Right renal cortex interstitium (tissue), 3 donors: ENCODE data around the gene FAM168A. TPM values are rescaled to one million over a fixed set of nuclear protein-coding genes. Genes with fewer than 3 reads are reported as not detected.

Source experiments
- DNase-seq, 3 donors: peaks; one replicate each; pipeline ENCODE4 v3.0.0-alpha.2; 2013; ENCODE audit warnings: low read depth in 3 of 3, low spot score in 2 of 3
- polyA plus RNA-seq, 3 donors: library from polyadenylated mRNA; unstranded; fragments of 120-200 nt; gene quantifications; one replicate each; pipeline ENCODE4 v1.2.1, GENCODE V29; 2013; ENCODE audit not compliant: insufficient read length in 3 of 3

FAM168A gene, protein sequence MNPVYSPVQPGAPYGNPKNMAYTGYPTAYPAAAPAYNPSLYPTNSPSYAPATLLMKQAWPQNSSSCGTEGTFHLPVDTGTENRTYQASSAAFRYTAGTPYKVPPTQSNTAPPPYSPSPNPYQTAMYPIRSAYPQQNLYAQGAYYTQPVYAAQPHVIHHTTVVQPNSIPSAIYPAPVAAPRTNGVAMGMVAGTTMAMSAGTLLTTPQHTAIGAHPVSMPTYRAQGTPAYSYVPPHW
- polyA plus RNA-seq: 10 to 100 TPM; 40.3 to 43.6 (median 40.4) TPM

DNA sequence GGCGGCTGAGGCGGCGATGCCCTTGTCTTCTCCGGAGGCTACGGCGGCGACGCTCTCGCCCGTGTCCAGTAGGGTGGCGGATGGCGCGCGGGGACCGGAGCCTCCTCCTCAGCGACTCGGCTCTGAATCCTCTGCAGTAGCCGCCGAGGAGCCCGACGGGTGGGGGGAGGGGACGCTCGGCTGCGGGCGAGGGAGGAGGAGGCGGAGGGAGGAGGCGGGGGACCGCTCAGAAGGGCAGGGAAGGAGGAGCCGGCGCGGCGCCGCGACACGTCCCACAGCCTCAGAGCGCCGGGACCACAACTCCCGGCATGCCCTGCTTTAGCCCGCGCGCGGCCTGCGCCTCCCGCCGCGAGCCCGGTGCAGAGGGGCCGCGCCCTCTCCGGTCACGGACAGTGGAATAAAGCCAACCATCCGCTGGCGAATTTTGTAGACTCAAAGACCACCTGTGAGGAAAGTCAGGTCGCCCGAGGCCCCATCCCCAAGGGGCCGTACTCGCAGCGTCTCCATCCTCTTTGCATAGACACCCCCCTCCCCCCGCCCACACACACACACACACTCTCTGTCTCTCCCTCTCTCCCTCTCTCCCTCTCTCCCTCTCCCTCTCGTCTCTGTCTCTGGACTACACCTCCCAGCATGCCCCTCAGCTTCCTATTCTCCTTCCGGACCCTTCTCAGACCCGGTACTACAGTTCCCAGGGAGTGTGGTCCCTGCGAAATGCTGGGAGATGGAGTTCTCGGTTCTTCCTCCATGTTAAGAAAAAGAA is at the start of gene FAM168A:
Gene FAM168A (minus strand): TSS at position 157 of the 763 bp plus-strand sequence. CDS start 129,638 bp downstream, outside the sequence.
- peak; percentile 92 to 97 (median 93) for DNase-seq

- DNase-seq: peak; percentile 27 to 57 (median 56)
These were observed 49.7 kb upstream of the FAM168A start for GRCh38 chr11:73647459-73648100.

DNA sequence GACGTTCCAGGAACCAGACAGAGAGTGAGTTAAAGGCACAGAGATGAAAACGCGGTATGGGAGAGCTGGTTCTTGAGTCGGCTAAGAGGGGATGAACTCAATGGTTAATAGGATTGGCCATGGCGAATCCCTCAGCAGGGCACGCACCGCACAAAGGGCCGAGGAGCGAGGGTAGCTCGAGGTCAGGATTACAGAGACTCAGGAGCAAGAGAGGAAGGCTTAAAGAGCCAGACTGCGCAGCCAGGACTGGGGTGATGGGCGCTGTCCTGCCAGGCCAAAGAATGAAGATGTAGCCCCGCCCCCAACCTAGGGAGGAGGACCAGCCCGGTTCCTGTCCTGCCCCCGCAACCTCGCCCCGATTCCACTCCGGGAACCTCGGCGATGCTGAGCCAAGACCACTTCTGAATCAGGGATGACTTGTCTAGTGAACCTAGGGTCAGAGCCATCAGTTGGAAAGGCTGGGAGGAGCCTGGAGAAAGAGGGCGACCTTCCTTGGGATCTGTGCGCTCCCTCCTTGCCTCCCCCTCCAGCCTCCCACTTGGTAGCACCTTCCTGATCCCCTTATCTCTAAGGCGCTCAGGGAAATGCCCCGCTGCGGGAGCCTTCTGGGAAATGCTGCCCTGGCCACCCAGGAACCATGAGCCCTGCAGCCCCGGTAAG is 48.2 kb upstream of the FAM168A start, which contains the start of gene PLEKHB1:
Gene PLEKHB1 (plus strand): TSS at position 610 of the 660 bp plus-strand sequence. CDS start 28 bp downstream, at position 638.
- no peak for DNase-seq

GRCh38 chr11:73645121-73645969 is 47.4 kb upstream of the FAM168A start:
- DNase-seq: no peak

GRCh38 chr11:73641668-73642067 is 43.8 kb upstream of the FAM168A start:
- no peak for DNase-seq

- DNase-seq: no peak
These were observed 42.7 kb upstream of the FAM168A start for GRCh38 chr11:73640592-73640991.

DNA sequence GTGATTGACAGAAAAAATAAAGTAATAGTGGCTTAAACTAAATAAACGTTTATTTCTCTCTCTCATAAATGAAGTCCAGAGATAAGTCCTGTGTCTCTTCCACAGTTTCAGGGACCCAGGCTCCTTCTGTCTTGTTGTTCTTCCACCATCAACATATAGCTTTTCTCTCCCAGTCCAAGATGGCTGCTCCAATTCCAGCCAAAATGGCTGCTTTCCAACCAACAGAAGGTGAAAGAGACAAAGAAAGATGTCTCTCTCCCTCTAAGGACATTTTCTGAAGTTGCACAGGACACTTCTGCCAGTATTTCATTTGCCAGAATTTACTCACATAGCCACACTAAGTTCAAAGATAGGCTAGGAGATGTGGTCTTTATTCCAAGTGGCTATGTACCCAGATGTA is 39.1 kb upstream of the FAM168A start:
- no peak for DNase-seq

GRCh38 chr11:73636249-73636648 is 38.3 kb upstream of the FAM168A start:
- DNase-seq: no peak

- no peak for DNase-seq
These were observed 37.8 kb upstream of the FAM168A start for GRCh38 chr11:73635721-73636120.

- no peak for DNase-seq
These were observed 36.1 kb upstream of the FAM168A start for GRCh38 chr11:73633999-73634398.

DNA sequence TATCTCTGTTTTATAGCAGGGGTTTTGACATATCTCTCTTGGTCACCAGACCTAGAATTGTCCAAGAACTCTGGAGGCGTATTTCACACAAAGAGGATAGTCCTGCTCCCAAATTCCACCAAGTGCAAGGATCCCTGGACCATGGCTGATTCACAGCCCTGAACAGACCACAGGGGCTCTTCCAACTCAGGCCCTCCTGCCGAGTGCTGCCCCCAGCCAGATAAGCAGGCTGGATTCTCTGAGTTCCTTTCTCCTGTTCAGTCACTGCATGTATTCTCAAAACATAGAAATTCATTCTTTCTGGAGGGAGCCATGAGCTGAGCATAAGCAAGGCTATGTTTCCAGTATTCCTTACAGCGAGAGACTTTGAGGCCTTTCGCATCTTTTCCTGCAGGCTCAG is 35.1 kb upstream of the FAM168A start:
- no peak for DNase-seq

- DNase-seq: no peak
These were observed 32.0 kb upstream of the FAM168A start for GRCh38 chr11:73629907-73630306.

- DNase-seq: peak in 1 of 3 donors; percentile 53
These were observed 27.9 kb upstream of the FAM168A start for GRCh38 chr11:73625696-73626318.

DNA sequence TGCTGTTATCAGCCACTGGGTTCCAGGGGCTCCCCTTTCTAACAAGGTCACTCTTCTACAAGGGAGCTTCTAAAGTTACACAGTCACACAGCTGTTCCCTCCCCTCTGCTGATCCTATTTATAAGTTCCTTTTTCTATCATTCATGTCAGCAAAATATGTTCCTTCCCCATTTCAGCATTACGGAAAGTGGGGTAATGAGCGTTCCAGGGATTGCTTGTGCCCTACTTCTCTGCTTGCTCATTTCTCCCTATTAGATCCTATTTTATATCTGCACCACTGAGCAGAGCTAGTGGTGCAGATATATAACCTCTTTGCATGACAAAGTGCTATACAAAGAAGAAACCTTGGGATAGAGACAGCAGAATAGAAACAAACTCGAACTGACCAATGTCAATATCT is 25.8 kb upstream of the FAM168A start:
- DNase-seq: no peak

- DNase-seq: no peak
These were observed 25.1 kb upstream of the FAM168A start for GRCh38 chr11:73622926-73623593.

DNA sequence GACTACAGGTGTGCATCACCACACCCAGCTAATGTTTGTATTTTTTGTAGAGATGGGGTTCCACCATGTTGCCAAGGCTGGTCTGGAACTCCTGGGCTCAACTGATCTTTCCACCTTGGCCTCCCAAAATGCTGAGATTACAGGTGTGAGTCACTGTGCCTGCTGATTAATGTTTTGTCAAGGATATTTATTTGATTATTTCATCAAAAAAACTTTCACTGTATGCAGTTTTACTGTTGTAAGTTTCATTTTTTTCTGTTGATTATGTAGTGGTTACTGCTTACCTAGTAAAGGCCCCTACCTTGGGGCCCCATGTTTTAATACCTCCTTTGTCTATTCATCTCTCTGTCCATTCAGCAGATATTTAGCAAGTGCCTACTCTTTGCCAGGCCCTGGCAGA is 16.7 kb upstream of the FAM168A start:
- DNase-seq: no peak

DNA sequence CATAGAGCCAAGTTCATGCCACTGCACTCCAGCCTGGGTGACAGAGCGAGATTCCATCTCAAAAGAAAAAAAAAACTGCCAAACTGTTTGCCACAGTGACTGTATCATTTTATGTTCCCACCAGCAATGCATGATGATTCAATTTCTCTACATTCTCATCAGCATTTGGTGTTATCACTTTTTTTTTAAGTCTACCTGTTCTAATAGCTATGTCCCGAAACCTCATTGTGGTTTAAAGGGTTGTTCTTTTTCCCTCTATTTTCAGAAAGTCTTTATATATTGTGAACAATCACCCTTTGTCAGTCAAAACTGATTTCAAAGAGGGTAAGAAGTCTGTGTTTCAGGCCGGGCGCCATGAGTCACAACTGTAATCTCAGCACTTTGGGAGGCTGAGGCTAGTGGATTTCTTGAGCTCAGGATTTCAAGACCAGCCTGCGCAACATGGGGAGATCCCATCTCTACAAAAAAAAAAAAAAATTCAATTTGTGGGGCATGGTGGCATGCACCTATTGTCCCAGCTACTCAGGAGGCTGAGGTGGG is 14.8 kb upstream of the FAM168A start:
- no peak for DNase-seq

DNA sequence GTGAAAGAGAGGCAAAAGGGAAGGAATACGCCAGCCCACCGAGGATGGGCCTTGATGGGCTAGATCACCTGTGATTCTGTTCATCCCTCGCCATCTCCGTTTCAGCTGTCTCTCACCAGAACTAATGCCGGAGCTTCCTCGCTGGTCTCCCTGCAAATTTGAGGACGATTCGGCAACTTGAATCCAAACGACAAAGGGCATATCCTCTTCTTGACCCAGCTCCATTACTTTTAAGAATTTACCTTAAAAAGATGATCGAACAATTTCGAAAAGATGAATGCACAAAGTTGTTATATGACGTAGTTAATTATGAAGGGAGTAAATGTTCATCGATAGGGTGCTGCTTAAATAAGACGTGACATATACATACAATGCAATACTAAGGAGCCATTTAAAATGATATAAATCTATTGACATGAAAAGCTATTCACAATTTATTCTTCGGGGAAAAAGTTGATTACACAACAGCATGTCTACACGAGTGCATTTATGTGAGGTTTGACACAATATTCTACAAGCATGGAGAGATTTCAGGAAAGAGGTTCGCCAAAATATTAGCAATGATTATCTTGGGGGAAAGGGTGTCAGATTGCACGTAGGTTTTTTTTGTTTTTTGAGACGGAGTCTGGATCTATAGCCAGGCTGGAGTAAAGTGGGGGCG is 937 bp upstream of the FAM168A start:
- no peak for DNase-seq
